K562 (cell line): ENCODE results near the gene TMEM59. TPM values are rescaled to one million over a fixed set of nuclear protein-coding genes. Genes with fewer than 3 reads are reported as not detected.

ENCODE experiments used
- C11orf30 ChIP-seq: fragments of 450-650 bp; IDR thresholded peaks from 2 replicates; pipeline ENCODE4 v1.6.1; 2016; ENCODE audit warnings: low read depth, mild to moderate bottlenecking
- ELF1 ChIP-seq: fragments of 200-800 bp; sonication (Bioruptor generic); IDR thresholded peaks from 2 replicates; pipeline ENCODE4 v1.6.1; 2016; ENCODE audit warnings: missing genetic modification characterization, missing compliant biosample characterization
- PHF20 ChIP-seq: fragments of 450-650 bp; IDR thresholded peaks from 2 replicates; pipeline ENCODE4 v1.6.1; 2018; ENCODE audit not compliant: partially characterized antibody
- SNAPC5 ChIP-seq: fragments of 250-450 bp; sonication (Bioruptor Pico); IDR thresholded peaks from 2 replicates; pipeline ENCODE4 v1.8.0; 2021; ENCODE audit warnings: moderate library complexity, mild to moderate bottlenecking, inconsistent platforms
- TBL1XR1 ChIP-seq, 2 experiments: IDR thresholded peaks; 2 replicates each; pipeline ENCODE4 v1.6.1; 2012; ENCODE audit warnings: improper control_type of control experiment in 2 of 2, low read length in 2 of 2, mild to moderate bottlenecking in 1 of 2
- ZBTB7A ChIP-seq: IDR thresholded peaks from 2 replicates; pipeline ENCODE4 v1.6.1; 2011; ENCODE audit warnings: low read depth, mild to moderate bottlenecking, low read length, moderate library complexity, borderline replicate concordance; ENCODE audit not compliant: control insufficient read depth
- ZNF395 ChIP-seq: fragments of 200-800 bp; sonication (Bioruptor generic); IDR thresholded peaks from 2 replicates; pipeline ENCODE4 v1.6.1; 2017; ENCODE audit warnings: missing genetic modification characterization, missing compliant biosample characterization
- polyA plus RNA-seq, 8 experiments: library from polyadenylated mRNA; depleted of rRNA in 4 of 8; stranded (reverse) in 5 of 8; unstranded in 3 of 8; fragments of >200 nt; fragmentation: Nextera tagmentation in 2 of 8; fragmentation: Illumina TruSeq in 1 of 8; extraction: Ambion mirVana in 2 of 8; extraction: Trizol in 1 of 8; gene quantifications; 2 replicates each; pipeline versions ENCODE4 v1.2.1 to v1.2.3, GENCODE V29; 2011 to 2014; ENCODE audit warnings: inconsistent platforms in 1 of 8, missing spikeins in 1 of 8
- total RNA-seq, 7 experiments: library from RNA; depleted of rRNA in 6 of 7; stranded (reverse); fragments of >200 nt in 6 of 7; fragmentation: Illumina TruSeq in 2 of 7; extraction: Trizol in 2 of 7; gene quantifications; 2 replicates each; pipeline versions ENCODE4 v1.2.1 to v1.2.3, GENCODE V29; 2011 to 2021; ENCODE audit warnings: low replicate concordance in 1 of 7
- TF ChIP-seq, protein P1 (sequence below): fragments of 450-650 bp; IDR thresholded peaks from 2 replicates; pipeline ENCODE4 v1.6.1; 2016; ENCODE audit warnings: mild to moderate bottlenecking, moderate library complexity
- TF ChIP-seq, protein P2 (sequence below): IDR thresholded peaks from 2 replicates; pipeline ENCODE4 v1.6.1; 2012; ENCODE audit warnings: low read depth, low read length, improper control_type of control experiment, borderline replicate concordance

The TMEM59 gene
- total and polyA plus RNA-seq, 9 of the 15 experiments (the other 6 are each of a cell fraction or from before 2014, with no cell fraction given), result 93.1 to 316 (median 151) TPM

GRCh38 chr1:54070171-54070837, 17.3 kb upstream of the TMEM59 start (continued):
- TF ChIP-seq, protein P1, sequence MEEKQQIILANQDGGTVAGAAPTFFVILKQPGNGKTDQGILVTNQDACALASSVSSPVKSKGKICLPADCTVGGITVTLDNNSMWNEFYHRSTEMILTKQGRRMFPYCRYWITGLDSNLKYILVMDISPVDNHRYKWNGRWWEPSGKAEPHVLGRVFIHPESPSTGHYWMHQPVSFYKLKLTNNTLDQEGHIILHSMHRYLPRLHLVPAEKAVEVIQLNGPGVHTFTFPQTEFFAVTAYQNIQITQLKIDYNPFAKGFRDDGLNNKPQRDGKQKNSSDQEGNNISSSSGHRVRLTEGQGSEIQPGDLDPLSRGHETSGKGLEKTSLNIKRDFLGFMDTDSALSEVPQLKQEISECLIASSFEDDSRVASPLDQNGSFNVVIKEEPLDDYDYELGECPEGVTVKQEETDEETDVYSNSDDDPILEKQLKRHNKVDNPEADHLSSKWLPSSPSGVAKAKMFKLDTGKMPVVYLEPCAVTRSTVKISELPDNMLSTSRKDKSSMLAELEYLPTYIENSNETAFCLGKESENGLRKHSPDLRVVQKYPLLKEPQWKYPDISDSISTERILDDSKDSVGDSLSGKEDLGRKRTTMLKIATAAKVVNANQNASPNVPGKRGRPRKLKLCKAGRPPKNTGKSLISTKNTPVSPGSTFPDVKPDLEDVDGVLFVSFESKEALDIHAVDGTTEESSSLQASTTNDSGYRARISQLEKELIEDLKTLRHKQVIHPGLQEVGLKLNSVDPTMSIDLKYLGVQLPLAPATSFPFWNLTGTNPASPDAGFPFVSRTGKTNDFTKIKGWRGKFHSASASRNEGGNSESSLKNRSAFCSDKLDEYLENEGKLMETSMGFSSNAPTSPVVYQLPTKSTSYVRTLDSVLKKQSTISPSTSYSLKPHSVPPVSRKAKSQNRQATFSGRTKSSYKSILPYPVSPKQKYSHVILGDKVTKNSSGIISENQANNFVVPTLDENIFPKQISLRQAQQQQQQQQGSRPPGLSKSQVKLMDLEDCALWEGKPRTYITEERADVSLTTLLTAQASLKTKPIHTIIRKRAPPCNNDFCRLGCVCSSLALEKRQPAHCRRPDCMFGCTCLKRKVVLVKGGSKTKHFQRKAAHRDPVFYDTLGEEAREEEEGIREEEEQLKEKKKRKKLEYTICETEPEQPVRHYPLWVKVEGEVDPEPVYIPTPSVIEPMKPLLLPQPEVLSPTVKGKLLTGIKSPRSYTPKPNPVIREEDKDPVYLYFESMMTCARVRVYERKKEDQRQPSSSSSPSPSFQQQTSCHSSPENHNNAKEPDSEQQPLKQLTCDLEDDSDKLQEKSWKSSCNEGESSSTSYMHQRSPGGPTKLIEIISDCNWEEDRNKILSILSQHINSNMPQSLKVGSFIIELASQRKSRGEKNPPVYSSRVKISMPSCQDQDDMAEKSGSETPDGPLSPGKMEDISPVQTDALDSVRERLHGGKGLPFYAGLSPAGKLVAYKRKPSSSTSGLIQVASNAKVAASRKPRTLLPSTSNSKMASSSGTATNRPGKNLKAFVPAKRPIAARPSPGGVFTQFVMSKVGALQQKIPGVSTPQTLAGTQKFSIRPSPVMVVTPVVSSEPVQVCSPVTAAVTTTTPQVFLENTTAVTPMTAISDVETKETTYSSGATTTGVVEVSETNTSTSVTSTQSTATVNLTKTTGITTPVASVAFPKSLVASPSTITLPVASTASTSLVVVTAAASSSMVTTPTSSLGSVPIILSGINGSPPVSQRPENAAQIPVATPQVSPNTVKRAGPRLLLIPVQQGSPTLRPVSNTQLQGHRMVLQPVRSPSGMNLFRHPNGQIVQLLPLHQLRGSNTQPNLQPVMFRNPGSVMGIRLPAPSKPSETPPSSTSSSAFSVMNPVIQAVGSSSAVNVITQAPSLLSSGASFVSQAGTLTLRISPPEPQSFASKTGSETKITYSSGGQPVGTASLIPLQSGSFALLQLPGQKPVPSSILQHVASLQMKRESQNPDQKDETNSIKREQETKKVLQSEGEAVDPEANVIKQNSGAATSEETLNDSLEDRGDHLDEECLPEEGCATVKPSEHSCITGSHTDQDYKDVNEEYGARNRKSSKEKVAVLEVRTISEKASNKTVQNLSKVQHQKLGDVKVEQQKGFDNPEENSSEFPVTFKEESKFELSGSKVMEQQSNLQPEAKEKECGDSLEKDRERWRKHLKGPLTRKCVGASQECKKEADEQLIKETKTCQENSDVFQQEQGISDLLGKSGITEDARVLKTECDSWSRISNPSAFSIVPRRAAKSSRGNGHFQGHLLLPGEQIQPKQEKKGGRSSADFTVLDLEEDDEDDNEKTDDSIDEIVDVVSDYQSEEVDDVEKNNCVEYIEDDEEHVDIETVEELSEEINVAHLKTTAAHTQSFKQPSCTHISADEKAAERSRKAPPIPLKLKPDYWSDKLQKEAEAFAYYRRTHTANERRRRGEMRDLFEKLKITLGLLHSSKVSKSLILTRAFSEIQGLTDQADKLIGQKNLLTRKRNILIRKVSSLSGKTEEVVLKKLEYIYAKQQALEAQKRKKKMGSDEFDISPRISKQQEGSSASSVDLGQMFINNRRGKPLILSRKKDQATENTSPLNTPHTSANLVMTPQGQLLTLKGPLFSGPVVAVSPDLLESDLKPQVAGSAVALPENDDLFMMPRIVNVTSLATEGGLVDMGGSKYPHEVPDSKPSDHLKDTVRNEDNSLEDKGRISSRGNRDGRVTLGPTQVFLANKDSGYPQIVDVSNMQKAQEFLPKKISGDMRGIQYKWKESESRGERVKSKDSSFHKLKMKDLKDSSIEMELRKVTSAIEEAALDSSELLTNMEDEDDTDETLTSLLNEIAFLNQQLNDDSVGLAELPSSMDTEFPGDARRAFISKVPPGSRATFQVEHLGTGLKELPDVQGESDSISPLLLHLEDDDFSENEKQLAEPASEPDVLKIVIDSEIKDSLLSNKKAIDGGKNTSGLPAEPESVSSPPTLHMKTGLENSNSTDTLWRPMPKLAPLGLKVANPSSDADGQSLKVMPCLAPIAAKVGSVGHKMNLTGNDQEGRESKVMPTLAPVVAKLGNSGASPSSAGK, result no peak
- no peak for TF ChIP-seq TBL1XR1 (IDR thresholded peaks at IDR 0.05; ENCODE audit: low read length in 2 of 2)
- TF ChIP-seq C11orf30, result 0 out of 2 replicates have a peak, but pooled peaks have one; percentile 8
- TF ChIP-seq ZBTB7A, result no peak
- no peak for TF ChIP-seq ZNF395 (CRISPR knock-in tag)
- peak; percentile 33 for TF ChIP-seq ELF1 (tag)
- TF ChIP-seq PHF20, result no peak
- TF ChIP-seq, protein P2, sequence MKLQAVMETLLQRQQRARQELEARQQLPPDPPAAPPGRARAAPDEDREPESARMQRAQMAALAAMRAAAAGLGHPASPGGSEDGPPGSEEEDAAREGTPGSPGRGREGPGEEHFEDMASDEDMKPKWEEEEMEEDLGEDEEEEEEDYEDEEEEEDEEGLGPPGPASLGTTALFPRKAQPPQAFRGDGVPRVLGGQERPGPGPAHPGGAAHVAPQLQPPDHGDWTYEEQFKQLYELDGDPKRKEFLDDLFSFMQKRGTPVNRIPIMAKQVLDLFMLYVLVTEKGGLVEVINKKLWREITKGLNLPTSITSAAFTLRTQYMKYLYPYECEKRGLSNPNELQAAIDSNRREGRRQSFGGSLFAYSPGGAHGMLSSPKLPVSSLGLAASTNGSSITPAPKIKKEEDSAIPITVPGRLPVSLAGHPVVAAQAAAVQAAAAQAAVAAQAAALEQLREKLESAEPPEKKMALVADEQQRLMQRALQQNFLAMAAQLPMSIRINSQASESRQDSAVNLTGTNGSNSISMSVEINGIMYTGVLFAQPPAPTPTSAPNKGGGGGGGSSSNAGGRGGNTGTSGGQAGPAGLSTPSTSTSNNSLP, result peak; percentile 99
- no peak for TF ChIP-seq SNAPC5 (CRISPR knock-in tag)
